ENCODE data around the gene ATP2A3.

The ATP2A3 gene

DNA sequence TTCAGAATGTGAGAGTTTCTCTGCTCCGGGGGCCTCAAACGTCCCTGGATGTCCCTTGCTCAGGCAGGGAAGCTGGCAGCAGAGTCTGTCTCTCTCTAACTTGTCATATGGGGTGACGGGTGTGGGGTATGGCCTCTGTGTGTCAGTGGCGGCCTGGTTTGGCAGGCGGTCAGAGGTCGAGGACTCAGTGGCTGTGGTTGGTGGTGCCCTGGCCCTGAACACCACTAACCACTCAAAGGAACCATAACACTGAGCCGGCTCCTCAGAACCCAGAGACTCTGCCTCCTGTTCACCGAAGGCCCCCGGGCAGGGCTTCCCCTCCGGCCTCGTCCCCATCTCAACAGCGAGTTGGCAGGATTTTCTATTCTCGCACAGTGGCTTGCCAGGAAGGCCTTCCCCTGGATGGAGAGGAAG lies 48.6 kb downstream of the ATP2A3 start:
- Histone ChIP-seq H3K4me1 (ENCODE audit: insufficient read depth, low read length) (no peaks in the 10 kb centered on the region), H3K27ac (ENCODE audit: low read depth, low read length) (no peak overlapping the region), H3K9me3 (ENCODE audit: insufficient read depth, low read depth, low read length) (no peaks in the 10 kb centered on the region), H3K27me3 (ENCODE audit: insufficient read depth, low read length) (no peaks in the 10 kb centered on the region), H3K36me3 (ENCODE audit: insufficient read depth, low read length) (no peaks in the 10 kb centered on the region), H3K4me3 (ENCODE audit: low read length) (no peak overlapping the region), H3K9ac (ENCODE audit: low read depth, low read length) (no peak overlapping the region)
- whole genome bisulfite sequencing, result 92% methylated on average over 13 of the region's 13 CpGs

DNA sequence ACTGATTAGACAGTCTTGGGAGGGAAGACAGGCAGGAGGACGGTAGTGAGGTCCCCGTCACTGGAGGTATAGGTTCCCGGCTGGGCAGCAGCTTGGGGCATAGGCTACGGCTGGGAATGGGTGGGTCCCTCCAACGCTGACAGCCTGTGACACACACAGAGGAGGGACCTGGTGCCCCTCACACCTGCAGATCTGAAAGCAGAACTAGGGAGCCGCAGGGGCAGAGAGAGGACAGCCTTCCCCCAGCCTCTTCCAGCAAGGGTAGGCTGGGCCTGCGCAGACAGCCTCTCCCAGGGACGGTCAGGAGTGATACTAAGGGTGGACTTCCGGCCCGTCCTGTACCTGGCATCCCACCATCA lies 49.9 kb downstream of the ATP2A3 start:
- Histone ChIP-seq H3K9ac (ENCODE audit: low read depth, low read length) (no peak overlapping the region), H3K4me3 (ENCODE audit: low read length) (no peak overlapping the region), H3K9me3 (ENCODE audit: insufficient read depth, low read depth, low read length) (no peaks in the 10 kb centered on the region), H3K36me3 (ENCODE audit: insufficient read depth, low read length) (no peaks in the 10 kb centered on the region), H3K4me1 (ENCODE audit: insufficient read depth, low read length) (no peaks in the 10 kb centered on the region), H3K27me3 (ENCODE audit: insufficient read depth, low read length) (no peaks in the 10 kb centered on the region), H3K27ac (ENCODE audit: low read depth, low read length) (no peak overlapping the region)
- WGBS, result 93% methylated on average over 10 of the region's 10 CpGs

DNA sequence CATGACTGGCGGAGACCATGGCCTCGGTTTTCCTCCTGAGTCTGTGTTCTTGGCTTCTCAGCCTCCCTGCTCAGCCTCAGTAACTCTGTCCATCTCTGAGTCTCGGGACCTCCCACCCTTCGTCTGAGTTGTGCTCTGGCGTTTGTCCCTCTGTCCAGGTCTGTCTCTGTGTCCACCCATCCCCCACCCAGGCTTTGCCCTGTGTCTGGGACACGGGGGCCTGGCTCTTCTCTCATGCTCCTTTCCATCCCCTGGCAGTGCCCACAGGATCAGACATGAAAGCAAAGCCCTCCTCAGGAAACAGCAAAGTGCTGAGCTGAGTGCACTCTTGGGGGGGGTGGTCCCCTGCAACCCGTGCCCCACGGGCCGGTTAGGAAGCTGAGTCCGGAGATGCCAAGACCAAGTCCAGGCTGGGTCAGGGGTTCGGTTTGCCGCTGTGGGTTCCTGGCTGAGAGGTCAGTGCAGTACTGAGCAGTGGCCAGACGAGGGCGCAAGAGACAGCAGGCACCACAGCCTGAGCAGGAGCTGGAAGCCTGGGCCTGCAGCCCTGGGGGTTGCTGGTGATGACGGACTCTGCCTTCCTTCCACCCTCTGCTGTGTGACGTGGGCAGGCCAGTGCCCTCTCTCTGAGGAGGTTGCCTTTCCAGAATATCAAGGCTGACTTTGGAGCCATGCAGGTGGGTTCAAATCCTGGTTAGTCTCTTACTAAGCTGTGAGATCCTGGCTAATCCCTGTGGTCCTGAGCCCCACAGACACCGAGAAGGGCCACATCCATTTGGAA lies 50.5 kb downstream of the ATP2A3 start:
- Histone ChIP-seq H3K27ac (ENCODE audit: low read depth, low read length) (no peak overlapping the region), H3K4me1 (ENCODE audit: insufficient read depth, low read length) (no peaks in the 10 kb centered on the region), H3K4me3 (ENCODE audit: low read length) (no peak overlapping the region), H3K27me3 (ENCODE audit: insufficient read depth, low read length) (no peaks in the 10 kb centered on the region), H3K9me3 (ENCODE audit: insufficient read depth, low read depth, low read length) (no peaks in the 10 kb centered on the region), H3K9ac (ENCODE audit: low read depth, low read length) (no peak overlapping the region), H3K36me3 (ENCODE audit: insufficient read depth, low read length) (no peaks in the 10 kb centered on the region)
- WGBS, result 40% methylated on average over 17 of the region's 17 CpGs

DNA sequence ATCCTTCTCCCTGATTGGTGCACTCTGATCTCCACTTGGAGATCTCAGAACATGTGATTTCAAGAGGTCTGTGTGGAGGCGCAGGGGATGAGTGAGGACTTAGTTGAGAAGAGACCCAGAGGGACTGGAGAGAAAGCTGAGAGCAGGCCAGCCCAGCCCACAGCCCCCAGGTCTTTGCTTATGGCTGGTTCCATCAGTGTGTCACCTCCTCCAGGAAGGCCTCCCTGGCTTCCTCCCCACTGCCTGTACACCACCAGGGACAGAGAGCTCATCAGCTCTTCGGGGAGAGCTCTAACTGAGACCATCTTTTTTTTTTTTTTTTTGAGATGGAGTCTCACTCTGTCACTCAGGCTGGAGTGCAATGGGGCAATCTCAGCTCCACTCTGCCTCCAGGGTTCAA lies 51.4 kb downstream of the ATP2A3 start:
- 93% methylated on average over 2 of the region's 2 CpGs for WGBS
- H3K27ac ChIP-seq (ENCODE audit: low read depth, low read length), result no peak overlapping the region

DNA sequence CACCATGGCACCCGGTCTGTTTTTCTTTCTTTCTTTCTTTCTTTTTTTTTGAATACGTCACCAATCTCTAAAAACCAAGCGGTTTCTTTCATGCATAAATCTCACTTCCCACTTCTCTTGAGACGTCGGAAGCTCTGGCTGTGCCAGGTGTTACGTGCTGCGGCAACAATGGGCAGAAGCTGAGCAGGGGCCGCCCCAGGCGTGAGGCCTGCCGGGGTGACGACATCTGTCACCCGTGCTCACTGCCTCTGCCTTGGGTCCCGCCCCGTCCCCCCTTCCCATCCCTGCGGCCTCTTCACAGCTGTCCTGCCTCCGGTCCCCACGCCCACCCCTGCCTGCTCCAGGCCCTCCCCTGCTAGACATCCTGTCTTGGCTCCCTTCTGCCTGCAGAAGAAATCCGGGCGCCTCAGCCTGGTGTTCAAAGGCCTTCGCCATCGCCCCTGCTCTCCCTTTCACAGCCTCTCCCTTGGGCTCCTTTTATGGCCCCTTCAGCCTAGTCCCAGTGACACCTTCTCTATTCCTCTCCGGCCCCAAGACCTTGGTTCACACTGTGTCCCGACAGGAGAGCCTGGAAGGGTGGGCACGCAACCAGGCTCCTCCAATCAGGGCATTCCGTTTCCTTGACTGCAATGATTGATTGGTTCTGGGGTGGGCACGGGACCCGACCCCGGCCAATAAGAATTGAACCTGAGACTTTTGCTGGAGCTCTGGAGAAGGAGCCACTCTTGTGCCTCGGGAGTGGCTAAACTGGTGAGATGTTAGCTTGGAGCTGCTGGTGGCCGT lies 52.8 kb downstream of the ATP2A3 start:
- Histone ChIP-seq H3K4me3 (ENCODE audit: low read length) (no peak overlapping the region), H3K27ac (ENCODE audit: low read depth, low read length) (no peak overlapping the region)

More for the DNA sequence above, 51.4 kb downstream of the ATP2A3 start:
- H3K9ac ChIP-seq (ENCODE audit: low read depth, low read length), result no peak overlapping the region
- H3K27me3 ChIP-seq (ENCODE audit: insufficient read depth, low read length), result no peaks in the 10 kb centered on the region
- no peak overlapping the region for H3K4me3 ChIP-seq (ENCODE audit: low read length)
- H3K9me3 ChIP-seq (ENCODE audit: insufficient read depth, low read depth, low read length), result no peaks in the 10 kb centered on the region
- H3K4me1 ChIP-seq (ENCODE audit: insufficient read depth, low read length), result no peaks in the 10 kb centered on the region
- no peaks in the 10 kb centered on the region for H3K36me3 ChIP-seq (ENCODE audit: insufficient read depth, low read length)

DNA sequence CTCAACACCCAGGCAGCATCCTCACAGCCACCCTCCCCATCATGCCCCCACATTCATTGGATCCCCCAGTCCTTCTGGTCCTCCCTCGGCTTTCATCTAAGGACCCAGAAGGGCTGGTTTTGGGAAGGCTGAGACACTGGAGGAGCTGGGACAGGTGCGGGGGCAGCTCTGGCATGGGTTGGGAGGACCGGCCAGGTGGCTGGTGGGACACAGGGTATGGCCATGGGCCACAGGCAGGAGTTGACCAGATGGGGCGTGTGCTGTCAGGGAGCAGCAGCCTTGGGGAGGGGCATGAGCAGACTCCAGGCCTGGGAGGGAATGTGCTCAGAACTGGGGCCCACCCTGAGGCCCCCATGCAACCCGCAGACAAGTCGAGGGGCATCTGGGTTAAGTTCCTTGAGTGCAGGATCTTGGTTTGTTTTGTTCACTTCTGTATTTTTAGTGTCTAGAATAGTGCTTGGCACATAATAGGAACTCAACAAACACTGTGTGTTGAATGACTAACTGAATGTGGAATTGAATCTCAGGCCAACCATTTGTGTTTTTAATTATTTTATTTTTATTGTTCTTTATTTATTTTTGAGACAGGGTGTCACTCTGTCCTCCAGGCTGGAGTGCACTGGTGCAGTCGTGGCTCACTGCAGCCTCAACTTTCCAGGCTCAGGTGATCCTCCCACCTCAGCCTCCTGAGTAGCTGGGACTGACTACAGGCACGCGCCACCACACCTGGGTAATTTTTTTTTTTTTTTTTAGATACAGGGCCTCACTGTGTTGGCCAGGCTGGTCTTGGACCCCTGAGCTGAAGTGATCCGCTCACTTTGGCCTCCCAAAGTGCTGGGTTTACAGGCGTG lies 53.6 kb downstream of the ATP2A3 start:
- H3K9me3 ChIP-seq (ENCODE audit: insufficient read depth, low read depth, low read length), result no peaks in the 10 kb centered on the region
- no peak overlapping the region for H3K4me3 ChIP-seq (ENCODE audit: low read length)
- 88% methylated on average over 11 of the region's 11 CpGs for WGBS
- no peak overlapping the region for H3K27ac ChIP-seq (ENCODE audit: low read depth, low read length)
- H3K4me1 ChIP-seq (ENCODE audit: insufficient read depth, low read length), result no peaks in the 10 kb centered on the region
- no peaks in the 10 kb centered on the region for H3K27me3 ChIP-seq (ENCODE audit: insufficient read depth, low read length)
- H3K9ac ChIP-seq (ENCODE audit: low read depth, low read length), result no peak overlapping the region
- H3K36me3 ChIP-seq (ENCODE audit: insufficient read depth, low read length), result no peaks in the 10 kb centered on the region

More for the DNA sequence above, 52.8 kb downstream of the ATP2A3 start:
- Histone ChIP-seq H3K9ac (ENCODE audit: low read depth, low read length) (no peak overlapping the region), H3K36me3 (ENCODE audit: insufficient read depth, low read length) (no peaks in the 10 kb centered on the region), H3K9me3 (ENCODE audit: insufficient read depth, low read depth, low read length) (no peaks in the 10 kb centered on the region), H3K27me3 (ENCODE audit: insufficient read depth, low read length) (no peaks in the 10 kb centered on the region), H3K4me1 (ENCODE audit: insufficient read depth, low read length) (no peaks in the 10 kb centered on the region)
- 91% methylated on average over 30 of the region's 30 CpGs for WGBS

DNA sequence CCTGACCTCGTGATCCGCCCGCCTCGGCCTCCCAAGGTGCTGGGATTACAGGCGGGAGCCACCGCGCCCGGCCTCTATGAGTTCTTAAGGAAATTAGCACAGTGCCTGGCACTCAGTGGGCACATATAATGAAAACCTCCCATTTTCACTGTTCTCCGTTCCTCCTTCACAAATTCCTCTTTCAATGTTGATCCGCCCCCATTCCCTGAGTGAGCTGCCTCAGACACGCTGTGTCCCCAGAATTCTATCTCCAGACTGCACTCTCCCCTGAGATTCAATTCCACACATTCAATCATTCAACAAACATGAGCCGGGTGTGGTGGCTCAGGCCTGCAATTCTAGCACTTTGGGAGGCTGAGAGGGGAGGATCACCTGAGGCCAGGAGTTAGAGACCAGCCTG lies 55.0 kb downstream of the ATP2A3 start:
- WGBS, result 95% methylated on average over 12 of the region's 12 CpGs
- Histone ChIP-seq H3K36me3 (ENCODE audit: insufficient read depth, low read length) (no peaks in the 10 kb centered on the region), H3K27me3 (ENCODE audit: insufficient read depth, low read length) (no peaks in the 10 kb centered on the region), H3K4me3 (ENCODE audit: low read length) (no peak overlapping the region), H3K27ac (ENCODE audit: low read depth, low read length) (no peak overlapping the region), H3K9me3 (ENCODE audit: insufficient read depth, low read depth, low read length) (no peaks in the 10 kb centered on the region), H3K9ac (ENCODE audit: low read depth, low read length) (no peak overlapping the region), H3K4me1 (ENCODE audit: insufficient read depth, low read length) (peaks cover 9% of the 10 kb centered on the region)

DNA sequence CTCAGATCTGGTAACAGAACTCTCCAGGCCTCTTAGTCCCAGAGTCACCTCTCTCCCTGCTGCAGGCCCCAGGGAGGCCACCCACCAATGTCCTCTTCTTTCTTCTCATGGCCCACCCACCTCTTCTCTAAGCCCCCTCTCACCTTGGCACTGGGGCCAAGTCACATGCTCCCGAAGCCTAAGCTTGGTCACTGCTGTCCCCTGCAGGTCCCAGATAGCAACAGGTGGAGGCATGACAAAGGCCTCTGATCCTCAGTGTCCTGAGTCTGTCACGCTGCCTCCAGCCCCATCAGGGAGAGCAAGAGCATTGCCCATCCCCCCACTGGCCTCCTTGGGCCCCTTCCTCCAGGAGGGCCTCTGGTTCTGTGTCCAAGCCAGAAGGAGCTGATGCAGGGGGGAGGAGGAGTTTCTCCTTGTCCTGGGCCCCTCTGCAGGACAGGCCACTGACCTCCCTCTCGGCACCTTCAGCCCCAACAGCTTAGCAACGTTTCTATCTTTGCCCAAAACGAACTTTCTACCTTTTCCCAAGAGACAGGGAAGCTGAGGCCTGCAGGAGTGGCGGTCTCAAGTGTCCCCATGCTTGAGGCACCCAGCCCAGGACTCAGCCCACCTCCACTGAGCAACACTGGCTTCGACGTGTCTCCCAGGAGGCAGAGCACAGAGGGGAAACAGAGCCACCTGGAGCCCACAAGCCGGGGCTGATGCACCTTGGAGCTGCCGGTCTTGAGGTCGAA lies 56.6 kb downstream of the ATP2A3 start:
- Histone ChIP-seq H3K9me3 (ENCODE audit: insufficient read depth, low read depth, low read length) (no peaks in the 10 kb centered on the region), H3K36me3 (ENCODE audit: insufficient read depth, low read length) (no peaks in the 10 kb centered on the region), H3K9ac (ENCODE audit: low read depth, low read length) (peak overlapping the region; percentile 9; the same call in 1 of the 2 replicates), H3K4me3 (ENCODE audit: low read length) (no peak overlapping the region), H3K4me1 (ENCODE audit: insufficient read depth, low read length) (peaks cover 20% of the 10 kb centered on the region), H3K27me3 (ENCODE audit: insufficient read depth, low read length) (no peaks in the 10 kb centered on the region; the same call in 1 of the 2 replicates), H3K27ac (ENCODE audit: low read depth, low read length) (no peak overlapping the region)
- 78% methylated on average over 11 of the region's 11 CpGs for WGBS

DNA sequence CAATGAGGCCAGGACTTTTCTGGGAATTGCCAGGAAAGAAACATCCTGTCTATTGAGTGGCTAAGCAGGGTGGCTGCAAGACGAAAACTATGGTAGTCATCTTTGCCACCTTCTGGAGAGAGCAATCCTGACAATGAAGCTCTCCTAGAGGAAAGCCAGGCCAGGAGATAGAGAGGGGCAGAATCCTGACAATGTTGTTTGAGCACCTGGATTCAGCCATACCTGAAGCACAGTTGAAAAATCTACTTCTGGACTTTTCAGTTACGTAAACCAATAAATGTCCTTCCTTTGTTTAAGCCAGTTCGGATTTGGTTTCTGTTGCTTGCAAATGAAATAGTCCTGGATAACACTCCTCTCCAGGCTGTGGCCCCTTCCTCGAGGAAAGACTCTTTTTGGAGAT lies 57.4 kb downstream of the ATP2A3 start:
- 93% methylated on average over 4 of the region's 4 CpGs for WGBS
- H3K27ac ChIP-seq (ENCODE audit: low read depth, low read length), result no peak overlapping the region
- H3K27me3 ChIP-seq (ENCODE audit: insufficient read depth, low read length), result no peaks in the 10 kb centered on the region; the same call in 1 of the 2 replicates
- H3K4me1 ChIP-seq (ENCODE audit: insufficient read depth, low read length), result peaks cover 20% of the 10 kb centered on the region
- no peak overlapping the region for H3K4me3 ChIP-seq (ENCODE audit: low read length)
- no peaks in the 10 kb centered on the region for H3K9me3 ChIP-seq (ENCODE audit: insufficient read depth, low read depth, low read length)
- no peak overlapping the region for H3K9ac ChIP-seq (ENCODE audit: low read depth, low read length)
- H3K36me3 ChIP-seq (ENCODE audit: insufficient read depth, low read length), result no peaks in the 10 kb centered on the region

DNA sequence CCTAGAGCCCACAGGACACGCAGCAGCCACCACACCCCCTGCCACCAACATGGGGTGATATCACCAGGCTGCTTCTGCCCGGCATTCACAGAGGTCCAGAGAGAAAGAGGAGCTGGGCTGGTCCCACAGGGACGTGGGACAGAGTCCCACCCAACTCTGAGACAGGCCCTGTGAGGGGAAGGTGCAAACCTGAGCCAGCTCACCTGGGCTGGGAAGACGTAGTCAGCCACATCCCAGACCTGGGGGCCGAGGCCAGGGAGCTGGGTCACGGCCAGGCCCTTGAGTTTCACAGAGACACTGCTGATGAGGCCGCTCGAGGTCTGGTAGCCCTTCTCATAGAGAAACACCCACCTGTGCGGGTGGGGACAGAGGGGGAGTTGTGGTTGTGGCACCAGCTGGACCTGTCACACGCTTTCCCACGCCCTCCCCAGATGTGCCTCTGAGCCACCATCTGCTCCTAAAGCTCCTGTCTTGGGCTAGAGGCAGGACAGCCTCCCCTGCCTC lies 59.2 kb downstream of the ATP2A3 start:
- H3K27me3 ChIP-seq (ENCODE audit: insufficient read depth, low read length), result no peaks in the 10 kb centered on the region; the same call in 1 of the 2 replicates
- H3K4me3 ChIP-seq (ENCODE audit: low read length), result no peak overlapping the region
- 66% methylated on average over 11 of the region's 11 CpGs for WGBS
- H3K36me3 ChIP-seq (ENCODE audit: insufficient read depth, low read length), result no peaks in the 10 kb centered on the region
- no peak overlapping the region; the same call in 1 of the 2 replicates for H3K27ac ChIP-seq (ENCODE audit: low read depth, low read length)
- no peak overlapping the region for H3K9ac ChIP-seq (ENCODE audit: low read depth, low read length)
- no peaks in the 10 kb centered on the region for H3K9me3 ChIP-seq (ENCODE audit: insufficient read depth, low read depth, low read length)
- peaks cover 20% of the 10 kb centered on the region for H3K4me1 ChIP-seq (ENCODE audit: insufficient read depth, low read length)
